Measurements from ENCODE around the gene C11orf24. TPM values are rescaled to one million over a fixed set of nuclear protein-coding genes. Genes with fewer than 3 reads are reported as not detected.
"Not testable (repeated sequence)": the region's sequence is repeated elsewhere in the genome, so short reads cannot be mapped to it uniquely, and the experiment has no call there.

The C11orf24 gene
- total RNA-seq, 1 donor from 2014 or later: 9.7 TPM

GRCh38 chr11:68300076-68300830 lies 28.5 kb upstream of the C11orf24 start:
- H3K27me3 Mint-ChIP-seq (ENCODE audit: insufficient read depth, low read depth): peaks cover 9% of the 10 kb centered on the region
- no peak overlapping the region for H3K9ac ChIP-seq
- H3K27ac Mint-ChIP-seq: no peak overlapping the region
- no peak overlapping the region for H3K4me3 Mint-ChIP-seq
- H3K9me3 ChIP-seq (ENCODE audit: low read depth): no peaks in the 10 kb centered on the region
- H3K27ac ChIP-seq: no peak overlapping the region
- H2AFZ ChIP-seq (replicated peaks): no peak overlapping the region
- H3K36me3 Mint-ChIP-seq: no peaks in the 10 kb centered on the region
- H3K79me2 ChIP-seq (ENCODE audit: low read depth): no peaks in the 10 kb centered on the region
- no peaks in the 10 kb centered on the region for H3K4me1 ChIP-seq
- H3K4me2 ChIP-seq: no peak overlapping the region
- H3K4me1 Mint-ChIP-seq: no peaks in the 10 kb centered on the region
- TF ChIP-seq EZH2 (IDR thresholded peaks at IDR 0.05) (no peak), CTCF (IDR thresholded peaks at IDR 0.05) (peak; percentile 5)
- H3K4me3 ChIP-seq: no peak overlapping the region
- DNase-seq (ENCODE audit: low spot score): no peak
- no peaks in the 10 kb centered on the region for H3K36me3 ChIP-seq
- no peaks in the 10 kb centered on the region for H3F3A ChIP-seq (ENCODE audit: low read depth)
- H3K9me3 Mint-ChIP-seq: peaks cover 11% of the 10 kb centered on the region
- no peaks in the 10 kb centered on the region for H4K20me1 ChIP-seq (ENCODE audit: low read depth)
- no peaks in the 10 kb centered on the region for H3K27me3 ChIP-seq

- H3K36me3 Mint-ChIP-seq; H3K4me1 Mint-ChIP-seq; H3K9ac ChIP-seq; H3K4me1 ChIP-seq; H3K36me3 ChIP-seq; H3K4me3 Mint-ChIP-seq; H2AFZ ChIP-seq (replicated peaks); H3K4me3 ChIP-seq; H3K27ac ChIP-seq; DNase-seq (ENCODE audit: low spot score); H4K20me1 ChIP-seq (ENCODE audit: low read depth); H3K27me3 ChIP-seq; H3F3A ChIP-seq (ENCODE audit: low read depth); H3K79me2 ChIP-seq (ENCODE audit: low read depth); H3K27me3 Mint-ChIP-seq (ENCODE audit: insufficient read depth, low read depth); H3K27ac Mint-ChIP-seq; H3K4me2 ChIP-seq; H3K9me3 ChIP-seq (ENCODE audit: low read depth); H3K9me3 Mint-ChIP-seq: not testable (repeated sequence)
Observed at GRCh38 chr11:68299517-68299879, 27.7 kb upstream of the C11orf24 start.

GRCh38 chr11:68298659-68299516 lies 27.1 kb upstream of the C11orf24 start:
- H3K4me2 ChIP-seq: no peak overlapping the region
- Mint-ChIP-seq H3K4me3 (no peak overlapping the region), H3K9me3 (peaks cover 1% of the 10 kb centered on the region)

More at GRCh38 chr11:68298659-68299516, 27.1 kb upstream of the C11orf24 start:
- Mint-ChIP-seq H3K36me3 (no peaks in the 10 kb centered on the region), H3K4me1 (no peaks in the 10 kb centered on the region), H3K27ac (no peak overlapping the region), H3K27me3 (ENCODE audit: insufficient read depth, low read depth) (peaks cover 5% of the 10 kb centered on the region)
- H3K36me3 ChIP-seq: no peaks in the 10 kb centered on the region
- TF ChIP-seq CTCF (IDR thresholded peaks at IDR 0.05): no peak
- TF ChIP-seq EZH2 (IDR thresholded peaks at IDR 0.05): no peak
- no peak for TF ChIP-seq EZH2phosphoT487 (IDR thresholded peaks at IDR 0.05)
- no peaks in the 10 kb centered on the region for H3F3A ChIP-seq (ENCODE audit: low read depth)
- no peak overlapping the region for H3K4me3 ChIP-seq
- H3K9me3 ChIP-seq (ENCODE audit: low read depth): no peaks in the 10 kb centered on the region
- H4K20me1 ChIP-seq (ENCODE audit: low read depth): no peaks in the 10 kb centered on the region
- DNase-seq (ENCODE audit: low spot score): no peak
- H3K9ac ChIP-seq: no peak overlapping the region
- H2AFZ ChIP-seq (replicated peaks): no peak overlapping the region
- no peaks in the 10 kb centered on the region for H3K4me1 ChIP-seq
- no peaks in the 10 kb centered on the region for H3K79me2 ChIP-seq (ENCODE audit: low read depth)
- H3K27me3 ChIP-seq: no peaks in the 10 kb centered on the region
- H3K27ac ChIP-seq: no peak overlapping the region

Measured in neural progenitor cell (in vitro differentiated cells).